T-helper 2 cell treated with Interferon-gamma antibody and Interleukin-4, amounts not matched to agents 100 ng/mL and 5 ng/mL, for 36 hours (primary cell): ENCODE results near the gene OSBP2. TPM values are rescaled to one million over a fixed set of nuclear protein-coding genes. Genes with fewer than 3 reads are reported as not detected.

Experiments
- intact Hi-C: fragments of 100-400 bp; cut with micrococcal nuclease; formaldehyde crosslinking; loops from one replicate; pipeline ENCODE4 v1.15.1; 2023
- total RNA-seq: library from RNA; stranded (reverse); gene quantifications from 2 replicates; pipeline ENCODE4 v1.2.3, GENCODE V29; 2022

Gene OSBP2, protein sequence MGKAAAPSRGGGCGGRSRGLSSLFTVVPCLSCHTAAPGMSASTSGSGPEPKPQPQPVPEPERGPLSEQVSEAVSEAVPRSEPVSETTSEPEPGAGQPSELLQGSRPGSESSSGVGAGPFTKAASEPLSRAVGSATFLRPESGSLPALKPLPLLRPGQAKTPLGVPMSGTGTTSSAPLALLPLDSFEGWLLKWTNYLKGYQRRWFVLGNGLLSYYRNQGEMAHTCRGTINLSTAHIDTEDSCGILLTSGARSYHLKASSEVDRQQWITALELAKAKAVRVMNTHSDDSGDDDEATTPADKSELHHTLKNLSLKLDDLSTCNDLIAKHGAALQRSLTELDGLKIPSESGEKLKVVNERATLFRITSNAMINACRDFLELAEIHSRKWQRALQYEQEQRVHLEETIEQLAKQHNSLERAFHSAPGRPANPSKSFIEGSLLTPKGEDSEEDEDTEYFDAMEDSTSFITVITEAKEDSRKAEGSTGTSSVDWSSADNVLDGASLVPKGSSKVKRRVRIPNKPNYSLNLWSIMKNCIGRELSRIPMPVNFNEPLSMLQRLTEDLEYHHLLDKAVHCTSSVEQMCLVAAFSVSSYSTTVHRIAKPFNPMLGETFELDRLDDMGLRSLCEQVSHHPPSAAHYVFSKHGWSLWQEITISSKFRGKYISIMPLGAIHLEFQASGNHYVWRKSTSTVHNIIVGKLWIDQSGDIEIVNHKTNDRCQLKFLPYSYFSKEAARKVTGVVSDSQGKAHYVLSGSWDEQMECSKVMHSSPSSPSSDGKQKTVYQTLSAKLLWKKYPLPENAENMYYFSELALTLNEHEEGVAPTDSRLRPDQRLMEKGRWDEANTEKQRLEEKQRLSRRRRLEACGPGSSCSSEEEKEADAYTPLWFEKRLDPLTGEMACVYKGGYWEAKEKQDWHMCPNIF
- total RNA-seq: 0.98 and 1.2 TPM in 2 replicates

DNA sequence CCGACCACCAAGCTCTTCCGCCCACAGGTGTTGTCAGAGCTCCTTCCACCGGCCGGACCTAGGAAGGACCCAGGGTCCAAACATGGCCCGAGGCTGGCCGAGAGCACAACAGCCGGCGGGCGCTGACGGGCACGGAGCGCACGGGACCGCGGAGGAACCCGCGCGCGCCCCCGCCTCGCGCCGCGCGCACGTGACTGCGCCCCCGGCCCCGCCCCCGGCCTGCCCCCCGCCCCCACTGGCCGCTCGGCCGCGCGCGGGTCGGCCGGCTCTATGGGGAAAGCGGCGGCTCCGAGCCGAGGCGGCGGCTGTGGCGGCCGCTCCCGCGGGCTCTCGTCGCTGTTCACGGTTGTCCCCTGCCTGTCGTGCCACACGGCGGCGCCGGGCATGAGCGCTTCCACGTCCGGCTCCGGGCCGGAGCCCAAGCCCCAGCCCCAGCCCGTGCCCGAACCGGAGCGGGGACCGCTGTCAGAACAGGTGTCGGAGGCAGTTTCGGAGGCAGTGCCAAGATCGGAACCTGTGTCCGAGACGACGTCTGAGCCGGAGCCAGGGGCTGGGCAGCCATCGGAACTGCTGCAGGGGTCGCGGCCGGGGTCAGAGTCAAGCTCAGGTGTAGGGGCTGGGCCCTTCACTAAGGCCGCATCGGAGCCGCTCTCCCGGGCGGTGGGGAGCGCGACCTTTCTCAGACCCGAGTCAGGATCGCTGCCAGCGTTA lies at the start of gene OSBP2:
Gene OSBP2, plus strand, starts transcription at position 235 of the 711 bp plus-strand sequence. Its CDS starts 36 bp downstream, at position 271.
- intact Hi-C loops: loop anchor here (1.0 kb wide), 1 partner anchor 59 kb away; the partner anchor contains the start of gene SLC35E4

DNA sequence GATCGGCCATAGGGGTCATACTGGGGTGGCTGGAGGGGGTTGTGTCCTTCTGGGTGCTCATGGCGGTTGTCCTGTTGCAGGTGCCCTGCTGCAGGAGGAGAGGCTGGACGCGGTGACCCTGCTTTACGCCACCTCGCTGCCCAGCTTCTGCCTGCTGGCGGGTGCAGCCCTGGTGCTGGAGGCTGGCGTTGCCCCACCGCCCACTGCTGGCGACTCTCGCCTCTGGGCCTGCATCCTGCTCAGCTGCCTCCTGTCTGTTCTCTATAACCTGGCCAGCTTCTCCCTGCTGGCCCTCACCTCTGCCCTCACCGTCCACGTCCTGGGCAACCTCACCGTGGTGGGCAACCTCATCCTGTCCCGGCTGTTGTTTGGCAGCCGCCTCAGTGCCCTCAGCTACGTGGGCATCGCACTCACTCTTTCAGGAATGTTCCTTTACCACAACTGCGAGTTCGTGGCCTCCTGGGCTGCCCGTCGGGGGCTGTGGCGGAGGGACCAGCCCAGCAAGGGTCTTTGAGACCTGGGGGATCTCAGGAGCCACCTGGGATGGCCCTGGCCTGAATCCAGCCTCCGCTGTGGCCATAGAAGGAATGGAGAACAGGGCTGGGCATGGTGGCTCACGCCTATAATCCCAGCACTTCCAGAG lies 48.0 kb upstream of the OSBP2 start:
- intact Hi-C loops: no loop called here

DNA sequence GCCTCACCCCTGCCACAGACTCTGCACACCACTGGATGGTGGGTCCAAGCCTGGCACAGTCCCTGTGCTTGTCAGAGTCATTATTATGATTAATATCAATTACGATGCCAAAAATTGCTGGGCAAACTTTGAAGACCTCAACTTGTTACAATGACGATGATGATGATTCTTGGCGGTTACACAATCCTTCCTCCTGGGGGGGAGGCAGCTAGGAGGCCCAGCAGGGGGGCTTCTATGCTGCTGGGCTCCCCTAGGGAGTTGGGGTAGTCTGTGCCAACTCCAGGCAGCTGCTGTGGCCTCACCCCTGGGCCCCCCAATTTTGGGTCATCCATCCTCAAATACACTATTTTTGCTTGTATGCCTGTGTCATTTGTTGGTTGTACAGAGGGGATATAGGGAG lies 47.1 kb upstream of the OSBP2 start:
- intact Hi-C loops: no loop called here

DNA sequence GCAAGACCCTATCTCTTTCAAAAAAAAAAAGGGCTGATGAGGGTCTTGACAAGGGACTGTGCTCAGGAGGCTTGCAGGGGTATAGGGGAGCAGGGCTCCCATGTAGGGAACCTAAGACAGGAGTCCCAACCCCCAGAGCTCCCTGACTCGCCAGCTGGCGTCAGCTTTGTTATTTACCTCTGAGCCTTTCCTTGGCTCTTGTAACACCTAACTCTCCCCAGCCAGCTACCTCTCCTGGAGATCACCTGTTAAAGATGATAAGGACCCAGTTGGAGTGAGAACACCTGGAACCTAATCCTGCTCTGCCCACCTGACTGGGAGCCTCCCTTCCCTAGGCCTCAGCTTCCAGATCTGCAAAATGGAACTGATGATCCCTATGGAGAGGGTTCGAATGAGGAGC lies 45.8 kb upstream of the OSBP2 start:
- intact Hi-C loops: loop anchor here (1.0 kb wide), 1 partner anchor 14 kb away; the partner anchor contains the start of gene SLC35E4

DNA sequence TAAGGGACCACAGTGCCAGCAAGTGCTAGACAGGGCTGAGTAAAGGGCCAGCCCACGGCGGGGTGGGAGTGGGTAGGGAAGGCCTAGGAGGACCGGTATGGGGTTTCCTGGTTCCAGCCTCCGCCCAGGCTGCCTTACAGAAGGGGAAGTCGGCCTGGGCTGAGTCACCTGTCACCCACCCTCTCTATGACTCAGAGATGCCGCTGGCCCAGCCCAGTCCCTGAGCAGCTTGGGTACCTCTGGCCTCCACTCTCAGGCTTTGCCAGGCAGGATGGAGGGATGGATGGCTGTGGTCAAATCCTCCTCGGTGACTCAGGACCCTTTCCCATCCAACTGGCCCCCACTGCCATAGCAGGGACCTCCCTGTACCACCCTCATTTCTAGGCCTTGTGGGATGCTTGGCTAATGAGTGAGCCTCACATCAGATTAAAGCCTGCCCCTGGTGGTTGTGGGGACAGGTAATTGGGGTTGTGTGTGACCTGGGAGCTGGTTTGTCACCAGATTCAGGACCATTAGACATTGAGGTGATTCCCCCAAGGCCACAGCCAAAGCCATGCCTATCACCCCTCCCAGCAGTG lies 45.2 kb upstream of the OSBP2 start:
- intact Hi-C loops: loop anchor here (1.0 kb wide), 1 partner anchor 14 kb away; the partner anchor contains the start of gene SLC35E4

DNA sequence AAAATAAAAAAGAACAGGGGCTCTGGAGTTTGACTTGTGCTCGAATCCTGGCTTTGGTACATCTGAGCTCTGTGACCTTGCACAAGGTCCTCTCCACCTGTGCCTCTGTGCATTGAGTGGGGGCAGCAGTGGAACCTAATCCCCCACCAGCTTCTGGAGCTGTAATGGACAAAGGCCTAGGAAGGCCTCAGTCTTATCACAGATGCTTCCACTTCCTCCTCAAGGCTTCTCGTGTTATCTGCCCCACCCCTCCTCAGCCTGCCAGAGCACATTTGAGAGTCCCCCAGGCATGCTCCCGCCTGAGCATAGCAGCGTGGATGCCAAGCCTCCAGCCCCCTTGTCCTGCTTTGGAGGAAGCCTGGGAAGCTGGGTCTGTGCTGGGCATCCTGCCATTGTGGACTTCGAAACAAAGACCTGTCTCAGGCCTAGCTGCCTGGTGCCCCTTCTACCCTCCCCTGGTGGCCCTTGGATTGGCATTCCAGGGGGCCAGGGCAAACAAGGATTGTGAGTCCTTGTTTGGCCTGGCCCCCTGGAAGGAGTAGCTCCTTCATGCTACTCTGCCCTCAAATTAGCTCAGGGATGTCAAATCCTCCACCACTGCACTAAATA lies 44.1 kb upstream of the OSBP2 start:
- intact Hi-C loops: no loop called here

DNA sequence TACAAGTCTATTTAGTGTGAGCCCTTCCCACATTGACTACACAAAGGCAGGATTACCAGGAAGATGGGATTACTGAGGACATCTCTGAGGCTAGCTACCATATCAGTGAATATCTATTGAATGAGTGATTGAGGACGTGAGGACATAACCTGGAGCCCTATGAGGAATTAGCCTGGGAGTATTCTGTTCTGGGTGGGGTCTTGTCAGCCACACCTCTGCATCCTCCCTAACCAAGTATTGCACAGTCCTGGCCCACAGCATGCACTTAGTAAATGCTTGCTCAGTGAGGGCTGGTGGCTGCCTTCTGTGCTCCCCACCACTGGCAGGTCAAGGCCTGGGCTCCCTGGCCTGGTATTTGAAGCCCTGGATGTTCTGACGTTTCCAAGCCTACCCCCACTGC lies 41.8 kb upstream of the OSBP2 start:
- intact Hi-C loops: no loop called here

DNA sequence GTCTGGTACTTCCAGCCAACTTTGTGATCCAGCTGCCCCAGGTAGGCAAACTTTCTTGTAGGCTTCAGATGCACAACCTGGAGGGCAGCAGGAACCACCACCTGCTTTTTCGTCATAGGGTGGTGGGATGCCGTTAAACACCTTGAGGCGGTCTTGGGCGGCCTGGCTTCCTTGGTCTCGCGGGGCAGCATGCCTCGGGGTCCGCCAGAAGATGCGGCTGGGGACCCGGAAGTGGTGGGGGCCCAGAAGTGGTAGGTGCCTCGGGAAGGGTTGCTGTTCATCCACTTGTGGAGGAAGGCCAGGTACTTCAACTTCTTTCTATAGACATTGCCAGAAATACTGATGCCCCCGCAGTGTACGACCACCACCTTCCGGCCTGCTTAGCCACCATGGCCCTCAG lies 40.3 kb upstream of the OSBP2 start:
- intact Hi-C loops: no loop called here

DNA sequence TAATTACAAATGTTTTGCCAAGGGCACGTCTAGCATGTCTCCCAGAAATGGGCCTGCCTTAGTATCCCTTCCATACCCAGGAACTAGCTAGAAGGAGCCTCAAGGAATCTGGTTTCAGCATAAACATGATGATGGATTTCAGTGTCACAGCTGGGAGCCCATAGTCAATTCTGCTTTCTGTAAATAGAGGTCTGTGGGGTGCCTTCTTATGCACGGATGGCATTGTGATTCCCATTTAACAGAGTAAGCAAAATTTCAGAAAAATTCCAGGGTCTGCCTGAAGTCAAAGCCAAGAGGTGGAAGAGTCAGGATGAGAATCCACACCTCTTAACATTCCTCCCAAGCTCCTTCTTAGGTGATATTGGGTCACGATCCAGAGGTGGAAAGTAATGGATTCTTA lies 39.1 kb upstream of the OSBP2 start:
- intact Hi-C loops: no loop called here

DNA sequence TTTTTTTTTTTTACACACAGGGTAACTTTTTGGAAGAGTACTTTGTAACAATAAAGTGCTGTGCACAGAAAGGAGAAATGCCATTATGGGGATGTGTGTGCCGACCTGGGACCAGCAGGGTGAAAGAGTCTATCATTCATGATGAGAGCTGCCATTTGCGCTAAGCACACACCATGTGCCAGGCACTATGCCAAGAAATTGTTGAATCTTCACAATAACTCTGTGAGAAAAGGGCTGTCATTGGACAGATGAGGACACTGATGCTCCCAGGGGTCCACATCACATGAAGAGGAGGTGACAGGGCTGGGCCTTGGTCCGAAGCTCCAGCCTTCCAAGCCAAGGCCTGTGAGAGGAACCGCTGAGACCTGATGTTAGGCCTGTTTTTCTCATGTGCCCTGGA lies 32.6 kb upstream of the OSBP2 start:
- intact Hi-C loops: no loop called here

DNA sequence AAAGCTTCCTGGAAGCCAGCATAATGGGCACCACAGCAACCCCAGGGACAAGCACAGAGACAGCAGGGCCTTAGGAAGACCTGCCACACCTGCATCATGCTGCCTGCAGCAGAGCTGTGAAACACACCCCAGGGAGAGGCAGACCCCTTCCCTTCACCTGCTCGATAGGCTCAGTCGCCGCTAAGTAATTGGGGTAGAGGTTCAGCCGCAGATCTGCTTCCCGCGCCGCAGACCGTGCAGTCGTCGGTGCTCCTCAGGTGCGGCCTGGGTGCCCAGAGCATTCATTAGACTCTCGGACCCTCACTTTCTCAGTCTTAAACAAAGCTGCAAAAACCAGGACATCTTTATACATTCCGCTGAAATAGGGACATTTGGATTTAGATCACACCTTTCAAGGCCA lies 29.9 kb upstream of the OSBP2 start:
- intact Hi-C loops: loop anchor here (5.0 kb wide), 1 partner anchor 72 kb away; the partner anchor contains the start of gene PES1

DNA sequence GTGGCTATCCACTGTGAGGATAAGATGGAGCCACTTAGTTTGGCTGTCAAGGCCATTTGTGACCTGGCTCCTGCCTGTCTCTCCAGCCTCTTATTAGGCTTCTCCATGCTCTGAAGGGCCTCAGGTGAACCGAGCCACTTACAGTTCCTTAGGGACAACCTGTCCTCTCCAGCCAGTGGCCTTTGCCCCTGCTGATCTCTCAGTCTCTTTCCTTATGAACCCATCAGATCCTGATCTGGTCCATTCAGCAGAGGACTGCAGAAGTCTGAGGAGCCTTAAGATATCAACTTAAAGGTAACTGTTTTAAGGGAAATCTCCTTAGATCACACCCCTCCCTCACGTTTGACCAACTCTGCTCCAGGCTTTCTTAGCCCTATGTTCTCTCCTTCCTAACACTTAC lies 29.4 kb upstream of the OSBP2 start:
- intact Hi-C loops: loop anchor here (5.0 kb wide), 1 partner anchor 73 kb away; the partner anchor contains the start of gene PES1

DNA sequence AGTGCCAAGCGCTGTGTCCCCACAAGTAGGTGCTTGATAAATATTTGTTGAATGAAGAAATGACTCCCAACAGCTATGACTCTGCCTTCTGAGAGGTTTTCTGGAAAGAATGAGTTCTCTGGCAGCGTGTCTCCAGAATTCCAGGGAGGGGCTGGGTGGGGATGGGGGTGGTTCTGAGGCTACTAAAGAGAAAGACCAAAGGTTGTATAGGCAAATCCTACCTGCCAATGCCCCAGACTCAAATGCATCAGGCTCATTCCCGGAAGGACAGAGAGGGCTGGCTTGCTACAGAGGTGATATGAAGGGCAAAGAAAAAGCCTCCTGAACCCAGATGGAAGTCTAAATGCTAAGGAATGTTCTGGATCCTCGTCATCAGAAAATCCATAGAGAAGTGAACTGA lies 28.9 kb upstream of the OSBP2 start:
- intact Hi-C loops: loop anchor here (5.0 kb wide), 1 partner anchor 73 kb away; the partner anchor contains the start of gene PES1

DNA sequence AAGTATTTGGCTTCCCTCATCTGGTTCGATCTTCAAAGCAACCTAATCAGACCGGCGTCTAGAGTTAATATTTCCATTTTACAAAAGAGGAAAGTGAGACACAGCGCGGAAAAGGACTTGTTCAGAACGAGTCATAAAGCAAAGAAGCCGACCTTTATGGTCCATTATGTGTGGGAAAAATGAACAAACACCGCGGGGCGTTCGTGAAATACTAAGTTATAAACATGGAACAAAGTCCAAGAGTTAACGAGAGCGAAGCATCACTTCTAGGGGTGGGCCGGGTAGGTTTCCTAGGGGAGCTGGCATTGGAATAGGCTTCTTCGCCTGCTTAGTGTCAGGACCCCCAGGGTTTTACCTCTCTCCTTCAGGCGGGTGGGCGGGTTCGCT lies 27.6 kb upstream of the OSBP2 start:
- intact Hi-C loops: loop anchor here (1.0 to 5.0 kb wide), 2 partner anchors 33 to 75 kb away; partner anchors contain the start of gene PES1

DNA sequence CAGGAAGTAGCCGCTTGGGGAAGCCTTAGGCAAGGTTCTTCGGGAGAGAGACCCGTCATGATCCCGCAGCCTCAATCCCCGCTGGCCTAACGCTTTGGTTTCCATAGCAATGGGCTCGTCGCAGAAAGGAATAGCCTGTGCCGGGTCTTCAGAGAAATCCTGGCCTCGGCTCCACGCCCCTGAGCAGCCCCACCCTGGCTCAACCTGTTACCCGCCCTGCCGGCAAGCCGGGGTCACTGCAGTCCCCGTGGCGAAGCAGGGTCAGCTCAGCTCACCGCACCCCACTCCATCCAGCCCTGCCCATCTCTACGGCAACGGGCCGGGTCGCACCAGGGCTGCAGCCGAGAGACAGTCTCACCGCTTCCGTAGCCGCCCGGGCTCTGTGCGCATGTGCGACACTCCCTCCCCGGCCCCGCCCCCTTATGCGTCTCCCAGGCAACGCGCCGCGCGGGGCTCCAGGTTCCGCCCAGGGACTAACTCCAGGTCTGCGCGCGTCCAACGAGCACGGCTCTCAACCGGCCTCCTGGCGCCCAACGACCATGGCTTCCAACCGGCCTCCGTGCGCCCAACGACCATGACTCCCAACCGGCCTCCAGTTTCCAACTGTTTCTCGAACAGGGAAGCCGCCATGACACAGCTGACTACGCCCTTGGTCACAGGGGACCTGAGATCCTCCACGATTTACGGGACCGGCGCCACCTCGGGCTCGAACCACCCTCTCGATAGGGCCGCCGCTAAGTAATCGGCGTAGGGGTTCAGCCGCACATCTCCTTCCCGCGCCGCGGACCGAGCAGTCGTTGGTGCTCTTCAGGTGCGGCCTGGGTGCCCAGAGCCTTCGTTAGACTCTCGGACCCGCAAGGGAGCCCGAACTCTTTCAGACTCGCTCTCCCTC lies 26.9 kb upstream of the OSBP2 start, which contains the start of gene DUSP18:
Gene DUSP18, minus strand, starts transcription at position 382 of the 892 bp plus-strand sequence. CDS start 3,872 bp downstream, outside the sequence.
- intact Hi-C loops: loop anchor here (1.0 to 5.0 kb wide), 2 partner anchors 33 to 75 kb away; partner anchors contain the start of gene PES1

DNA sequence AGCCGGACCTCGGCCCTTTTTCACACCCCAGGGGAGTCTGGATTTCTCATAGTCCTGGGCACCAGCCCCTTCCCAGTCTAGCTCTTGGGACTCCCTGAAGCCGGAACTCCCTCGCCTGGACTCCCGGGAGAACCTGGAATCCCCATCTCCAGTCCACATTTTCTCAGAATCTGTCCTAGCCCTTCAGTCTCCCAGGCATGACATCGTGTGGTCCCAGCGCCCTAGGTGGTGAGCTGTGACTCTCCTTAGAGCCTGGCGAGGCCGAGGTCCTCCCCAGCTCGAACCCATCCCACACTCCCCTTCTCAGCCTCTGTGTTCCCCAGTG lies 26.3 kb upstream of the OSBP2 start:
- intact Hi-C loops: loop anchor here (5.0 kb wide), 1 partner anchor 76 kb away; the partner anchor contains the start of gene PES1

DNA sequence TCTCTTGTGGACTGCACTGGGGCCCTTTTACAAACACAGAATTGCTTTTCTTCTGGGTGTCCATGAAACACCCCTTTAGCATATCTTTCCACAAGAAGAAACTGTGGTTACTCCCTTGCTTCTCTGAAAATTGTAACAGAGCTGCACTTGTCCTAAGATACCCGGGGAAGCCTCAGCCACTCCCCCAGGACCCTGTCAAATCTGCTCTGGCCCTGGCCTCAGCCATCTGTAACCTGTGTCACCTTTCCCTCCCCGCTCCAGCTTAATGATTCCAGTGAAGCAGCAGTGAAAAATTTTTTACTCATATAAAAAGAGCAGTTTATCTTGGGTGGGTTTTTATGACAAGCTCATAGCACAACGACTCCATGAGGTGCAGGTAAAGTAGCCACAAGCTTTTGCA lies 23.6 kb upstream of the OSBP2 start:
- intact Hi-C loops: no loop called here

DNA sequence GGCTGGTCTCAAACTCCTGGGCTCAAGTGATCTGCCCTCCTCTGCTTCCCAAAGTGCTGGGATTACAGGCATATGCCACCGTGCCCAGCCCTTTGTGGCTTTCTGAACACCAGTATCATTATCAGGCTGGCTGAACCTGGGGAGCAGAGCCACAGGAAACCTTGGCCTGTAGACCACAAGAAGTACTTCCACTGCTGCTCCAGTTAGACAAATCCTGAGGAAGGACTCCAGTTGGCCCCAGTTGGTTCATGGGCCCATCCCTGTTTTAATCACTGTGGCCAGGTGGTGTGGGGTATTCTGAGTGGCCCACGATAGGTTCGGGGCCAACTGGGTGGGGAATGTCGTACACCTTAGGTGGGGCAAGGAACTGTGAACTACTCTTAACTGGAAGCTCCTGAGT lies 21.5 kb upstream of the OSBP2 start:
- intact Hi-C loops: no loop called here

DNA sequence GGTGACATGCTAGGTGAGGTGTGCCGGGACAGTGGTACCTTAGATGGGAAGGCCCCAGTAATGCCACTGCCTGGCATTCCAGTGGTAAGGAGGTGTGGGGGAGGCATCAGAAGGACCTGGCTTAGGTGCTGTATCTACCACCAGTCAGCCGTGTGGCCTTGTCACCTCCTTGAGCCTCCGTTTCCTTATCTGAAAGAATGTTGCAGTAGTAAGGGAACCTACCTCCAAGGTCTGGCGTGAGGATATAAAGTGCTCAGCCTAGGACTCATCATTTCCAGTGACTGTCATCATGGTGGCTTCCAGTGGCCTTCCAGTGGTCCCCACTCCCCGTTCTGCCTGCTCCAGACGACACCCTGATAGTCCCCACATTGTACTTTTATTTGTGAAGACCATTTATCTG lies 20.2 kb upstream of the OSBP2 start:
- intact Hi-C loops: no loop called here
